HEK293 (cell line): ENCODE measurements around the gene ANKRD13D.

Experiments used
- CTCF ChIP-seq: fragments of 450-650 bp; formaldehyde crosslinking; IDR thresholded peaks from 2 replicates; pipeline ENCODE4 v1.5.1; 2016; ENCODE audit warnings: missing biosample characterization, missing genetic modification characterization
- INSM2 ChIP-seq: fragments of 450-650 bp; formaldehyde crosslinking; IDR thresholded peaks from 2 replicates; pipeline ENCODE4 v1.5.1; 2016; ENCODE audit warnings: missing biosample characterization, missing genetic modification characterization
- KLF7 ChIP-seq: fragments of 450-650 bp; formaldehyde crosslinking; IDR thresholded peaks from 2 replicates; pipeline ENCODE4 v1.5.1; 2016; ENCODE audit warnings: missing biosample characterization, missing genetic modification characterization, borderline replicate concordance
- PRDM10 ChIP-seq: fragments of 450-650 bp; formaldehyde crosslinking; IDR thresholded peaks from 2 replicates; pipeline ENCODE4 v1.5.1; 2016; ENCODE audit warnings: missing biosample characterization, missing genetic modification characterization
- RBAK ChIP-seq: fragments of 450-650 bp; formaldehyde crosslinking; IDR thresholded peaks from 2 replicates; pipeline ENCODE4 v1.5.1; 2016; ENCODE audit warnings: missing biosample characterization, missing genetic modification characterization
- ZBTB20 ChIP-seq: fragments of 450-650 bp; formaldehyde crosslinking; IDR thresholded peaks from 2 replicates; pipeline ENCODE4 v1.5.1; 2016; ENCODE audit warnings: missing biosample characterization, missing genetic modification characterization
- ZBTB48 ChIP-seq: fragments of 450-650 bp; formaldehyde crosslinking; IDR thresholded peaks from 2 replicates; pipeline ENCODE4 v1.5.1; 2016; ENCODE audit warnings: missing biosample characterization, missing genetic modification characterization
- ZNF146 ChIP-seq: fragments of 450-650 bp; formaldehyde crosslinking; IDR thresholded peaks from 2 replicates; pipeline ENCODE4 v1.5.1; 2016; ENCODE audit warnings: missing biosample characterization, missing genetic modification characterization
- ZNF155 ChIP-seq: fragments of 450-650 bp; formaldehyde crosslinking; IDR thresholded peaks from 2 replicates; pipeline ENCODE4 v1.5.1; 2016; ENCODE audit warnings: missing biosample characterization, missing genetic modification characterization
- ZNF184 ChIP-seq: fragments of 450-650 bp; IDR thresholded peaks from 2 replicates; pipeline ENCODE4 v1.5.1; 2018; ENCODE audit warnings: missing biosample characterization, mild to moderate bottlenecking, missing genetic modification characterization
- ZNF26 ChIP-seq: fragments of 450-650 bp; formaldehyde crosslinking; IDR thresholded peaks from 2 replicates; pipeline ENCODE4 v1.5.1; 2016; ENCODE audit warnings: missing biosample characterization, missing genetic modification characterization
- ZNF37A ChIP-seq: fragments of 450-650 bp; IDR thresholded peaks from 2 replicates; pipeline ENCODE4 v1.5.1; 2018; ENCODE audit warnings: missing biosample characterization, missing genetic modification characterization
- ZNF561 ChIP-seq: fragments of 450-650 bp; IDR thresholded peaks from 2 replicates; pipeline ENCODE4 v1.5.1; 2018; ENCODE audit warnings: missing biosample characterization, missing genetic modification characterization, borderline replicate concordance
- ZNF654 ChIP-seq: fragments of 450-650 bp; formaldehyde crosslinking; IDR thresholded peaks from 2 replicates; pipeline ENCODE4 v1.5.1; 2016; ENCODE audit warnings: low read depth, missing biosample characterization, missing genetic modification characterization
- ZNF677 ChIP-seq: fragments of 450-650 bp; IDR thresholded peaks from 2 replicates; pipeline ENCODE4 v1.5.0; 2018; ENCODE audit warnings: missing biosample characterization, mild to moderate bottlenecking, missing genetic modification characterization, moderate library complexity
- ZNF843 ChIP-seq: fragments of 450-650 bp; formaldehyde crosslinking; IDR thresholded peaks from 2 replicates; pipeline ENCODE4 v1.5.1; 2016; ENCODE audit warnings: missing biosample characterization, missing genetic modification characterization
- TF ChIP-seq, protein P1 (sequence below): fragments of 450-650 bp; formaldehyde crosslinking; IDR thresholded peaks from 2 replicates; pipeline ENCODE4 v1.5.1; 2016; ENCODE audit warnings: missing biosample characterization, missing genetic modification characterization
- TF ChIP-seq, protein P2 (sequence below): fragments of 450-650 bp; formaldehyde crosslinking; IDR thresholded peaks from 2 replicates; pipeline ENCODE4 v1.5.1; 2016; ENCODE audit warnings: missing biosample characterization, missing genetic modification characterization, low read depth
- TF ChIP-seq, protein P3 (sequence below): fragments of 450-650 bp; formaldehyde crosslinking; IDR thresholded peaks from 2 replicates; pipeline ENCODE4 v1.5.0; 2017; ENCODE audit warnings: missing biosample characterization, missing genetic modification characterization, borderline replicate concordance
- TF ChIP-seq, protein P4 (sequence below): fragments of 450-650 bp; formaldehyde crosslinking; IDR thresholded peaks from 2 replicates; pipeline ENCODE4 v1.5.1; 2016; ENCODE audit warnings: missing biosample characterization, missing genetic modification characterization

The ANKRD13D gene

GRCh38 chr11:67262731-67263675, 26.1 kb upstream of the ANKRD13D start (continued):
- TF ChIP-seq PRDM10 (tag by site-specific recombination) (peak; percentile 73), ZNF843 (tag by site-specific recombination) (no peak), ZNF37A (tag by site-specific recombination) (no peak), INSM2 (tag by site-specific recombination) (no peak), ZNF561 (no peak), ZNF654 (tag by site-specific recombination) (peak; percentile 49), ZNF26 (tag by site-specific recombination) (no peak), ZBTB20 (tag by site-specific recombination) (no peak), ZNF155 (tag by site-specific recombination) (no peak), KLF7 (tag by site-specific recombination) (no peak), ZBTB48 (tag by site-specific recombination) (peak; percentile 64; the same call in 1 of the 2 replicates), CTCF (peak; percentile 83), ZNF677 (tag by site-specific recombination) (no peak), RBAK (tag by site-specific recombination) (no peak), ZNF146 (tag by site-specific recombination) (no peak), ZNF184 (tag by site-specific recombination) (no peak)
- TF ChIP-seq, protein P1, sequence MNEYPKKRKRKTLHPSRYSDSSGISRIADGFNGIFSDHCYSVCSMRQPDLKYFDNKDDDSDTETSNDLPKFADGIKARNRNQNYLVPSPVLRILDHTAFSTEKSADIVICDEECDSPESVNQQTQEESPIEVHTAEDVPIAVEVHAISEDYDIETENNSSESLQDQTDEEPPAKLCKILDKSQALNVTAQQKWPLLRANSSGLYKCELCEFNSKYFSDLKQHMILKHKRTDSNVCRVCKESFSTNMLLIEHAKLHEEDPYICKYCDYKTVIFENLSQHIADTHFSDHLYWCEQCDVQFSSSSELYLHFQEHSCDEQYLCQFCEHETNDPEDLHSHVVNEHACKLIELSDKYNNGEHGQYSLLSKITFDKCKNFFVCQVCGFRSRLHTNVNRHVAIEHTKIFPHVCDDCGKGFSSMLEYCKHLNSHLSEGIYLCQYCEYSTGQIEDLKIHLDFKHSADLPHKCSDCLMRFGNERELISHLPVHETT (tag by site-specific recombination), result no peak
- TF ChIP-seq, protein P2, sequence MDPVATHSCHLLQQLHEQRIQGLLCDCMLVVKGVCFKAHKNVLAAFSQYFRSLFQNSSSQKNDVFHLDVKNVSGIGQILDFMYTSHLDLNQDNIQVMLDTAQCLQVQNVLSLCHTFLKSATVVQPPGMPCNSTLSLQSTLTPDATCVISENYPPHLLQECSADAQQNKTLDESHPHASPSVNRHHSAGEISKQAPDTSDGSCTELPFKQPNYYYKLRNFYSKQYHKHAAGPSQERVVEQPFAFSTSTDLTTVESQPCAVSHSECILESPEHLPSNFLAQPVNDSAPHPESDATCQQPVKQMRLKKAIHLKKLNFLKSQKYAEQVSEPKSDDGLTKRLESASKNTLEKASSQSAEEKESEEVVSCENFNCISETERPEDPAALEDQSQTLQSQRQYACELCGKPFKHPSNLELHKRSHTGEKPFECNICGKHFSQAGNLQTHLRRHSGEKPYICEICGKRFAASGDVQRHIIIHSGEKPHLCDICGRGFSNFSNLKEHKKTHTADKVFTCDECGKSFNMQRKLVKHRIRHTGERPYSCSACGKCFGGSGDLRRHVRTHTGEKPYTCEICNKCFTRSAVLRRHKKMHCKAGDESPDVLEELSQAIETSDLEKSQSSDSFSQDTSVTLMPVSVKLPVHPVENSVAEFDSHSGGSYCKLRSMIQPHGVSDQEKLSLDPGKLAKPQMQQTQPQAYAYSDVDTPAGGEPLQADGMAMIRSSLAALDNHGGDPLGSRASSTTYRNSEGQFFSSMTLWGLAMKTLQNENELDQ, result no peak
- TF ChIP-seq, protein P3, sequence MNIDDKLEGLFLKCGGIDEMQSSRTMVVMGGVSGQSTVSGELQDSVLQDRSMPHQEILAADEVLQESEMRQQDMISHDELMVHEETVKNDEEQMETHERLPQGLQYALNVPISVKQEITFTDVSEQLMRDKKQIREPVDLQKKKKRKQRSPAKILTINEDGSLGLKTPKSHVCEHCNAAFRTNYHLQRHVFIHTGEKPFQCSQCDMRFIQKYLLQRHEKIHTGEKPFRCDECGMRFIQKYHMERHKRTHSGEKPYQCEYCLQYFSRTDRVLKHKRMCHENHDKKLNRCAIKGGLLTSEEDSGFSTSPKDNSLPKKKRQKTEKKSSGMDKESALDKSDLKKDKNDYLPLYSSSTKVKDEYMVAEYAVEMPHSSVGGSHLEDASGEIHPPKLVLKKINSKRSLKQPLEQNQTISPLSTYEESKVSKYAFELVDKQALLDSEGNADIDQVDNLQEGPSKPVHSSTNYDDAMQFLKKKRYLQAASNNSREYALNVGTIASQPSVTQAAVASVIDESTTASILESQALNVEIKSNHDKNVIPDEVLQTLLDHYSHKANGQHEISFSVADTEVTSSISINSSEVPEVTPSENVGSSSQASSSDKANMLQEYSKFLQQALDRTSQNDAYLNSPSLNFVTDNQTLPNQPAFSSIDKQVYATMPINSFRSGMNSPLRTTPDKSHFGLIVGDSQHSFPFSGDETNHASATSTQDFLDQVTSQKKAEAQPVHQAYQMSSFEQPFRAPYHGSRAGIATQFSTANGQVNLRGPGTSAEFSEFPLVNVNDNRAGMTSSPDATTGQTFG (tag by site-specific recombination), result no peak
- TF ChIP-seq, protein P4, sequence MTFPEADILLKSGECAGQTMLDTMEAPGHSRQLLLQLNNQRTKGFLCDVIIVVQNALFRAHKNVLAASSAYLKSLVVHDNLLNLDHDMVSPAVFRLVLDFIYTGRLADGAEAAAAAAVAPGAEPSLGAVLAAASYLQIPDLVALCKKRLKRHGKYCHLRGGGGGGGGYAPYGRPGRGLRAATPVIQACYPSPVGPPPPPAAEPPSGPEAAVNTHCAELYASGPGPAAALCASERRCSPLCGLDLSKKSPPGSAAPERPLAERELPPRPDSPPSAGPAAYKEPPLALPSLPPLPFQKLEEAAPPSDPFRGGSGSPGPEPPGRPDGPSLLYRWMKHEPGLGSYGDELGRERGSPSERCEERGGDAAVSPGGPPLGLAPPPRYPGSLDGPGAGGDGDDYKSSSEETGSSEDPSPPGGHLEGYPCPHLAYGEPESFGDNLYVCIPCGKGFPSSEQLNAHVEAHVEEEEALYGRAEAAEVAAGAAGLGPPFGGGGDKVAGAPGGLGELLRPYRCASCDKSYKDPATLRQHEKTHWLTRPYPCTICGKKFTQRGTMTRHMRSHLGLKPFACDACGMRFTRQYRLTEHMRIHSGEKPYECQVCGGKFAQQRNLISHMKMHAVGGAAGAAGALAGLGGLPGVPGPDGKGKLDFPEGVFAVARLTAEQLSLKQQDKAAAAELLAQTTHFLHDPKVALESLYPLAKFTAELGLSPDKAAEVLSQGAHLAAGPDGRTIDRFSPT, result peak; percentile 51; the same call in 1 of the 2 replicates
